GOT3 (cell line): ENCODE results near the gene NFKBIB.
"Not testable (repeated sequence)": the region's sequence is repeated elsewhere in the genome, so short reads cannot be mapped to it uniquely, and the experiment has no call there.

Experiments
- DNase-seq: peaks from one replicate; lab custom pipeline; 2025; ENCODE audit warnings: mixed read lengths; lab: John Stamatoyannopoulos, UW

Gene NFKBIB, protein sequence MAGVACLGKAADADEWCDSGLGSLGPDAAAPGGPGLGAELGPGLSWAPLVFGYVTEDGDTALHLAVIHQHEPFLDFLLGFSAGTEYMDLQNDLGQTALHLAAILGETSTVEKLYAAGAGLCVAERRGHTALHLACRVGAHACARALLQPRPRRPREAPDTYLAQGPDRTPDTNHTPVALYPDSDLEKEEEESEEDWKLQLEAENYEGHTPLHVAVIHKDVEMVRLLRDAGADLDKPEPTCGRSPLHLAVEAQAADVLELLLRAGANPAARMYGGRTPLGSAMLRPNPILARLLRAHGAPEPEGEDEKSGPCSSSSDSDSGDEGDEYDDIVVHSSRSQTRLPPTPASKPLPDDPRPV

DNA sequence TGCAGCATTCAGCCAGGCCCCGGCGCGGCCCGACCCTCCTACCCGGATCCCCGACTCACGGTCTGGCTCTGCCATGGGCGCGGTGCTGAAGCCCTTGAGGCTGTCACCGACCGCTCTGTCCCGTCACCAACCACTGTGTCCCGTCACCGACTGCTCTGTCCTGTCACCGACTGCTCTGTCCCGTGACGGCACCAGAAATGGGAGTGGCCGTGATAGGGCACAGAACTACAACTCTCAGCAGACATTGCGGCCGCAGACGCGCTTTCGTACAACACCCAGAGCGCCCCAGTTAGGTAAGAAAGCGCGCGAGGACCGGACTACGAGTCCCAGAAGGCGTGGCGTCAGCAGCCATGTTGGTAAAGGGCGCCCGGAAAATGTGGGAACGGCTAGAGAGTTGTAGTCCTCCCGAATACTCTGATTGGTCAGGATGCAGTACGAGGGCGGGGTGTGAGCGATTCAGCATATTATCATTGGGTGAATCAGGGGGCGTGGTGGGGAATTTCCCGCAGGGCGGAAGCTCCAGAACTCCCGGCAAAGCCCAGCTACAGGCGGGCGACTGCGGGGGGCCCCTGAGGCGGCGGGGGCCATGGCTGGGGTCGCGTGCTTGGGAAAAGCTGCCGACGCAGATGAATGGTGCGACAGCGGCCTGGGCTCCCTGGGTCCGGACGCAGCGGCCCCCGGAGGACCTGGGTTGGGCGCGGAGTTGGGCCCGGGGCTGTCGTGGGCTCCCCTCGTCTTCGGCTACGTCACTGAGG is at the start of gene NFKBIB, which contains the start of gene SIRT2:
Gene NFKBIB, plus strand, starts transcription at position 523 of the 755 bp plus-strand sequence. Its CDS starts 64 bp downstream, at position 587.
Gene SIRT2, minus strand, starts transcription at position 172 of the 755 bp plus-strand sequence. Its CDS starts 97 bp downstream, at position 75.
- peak; percentile 95 for DNase-seq

DNA sequence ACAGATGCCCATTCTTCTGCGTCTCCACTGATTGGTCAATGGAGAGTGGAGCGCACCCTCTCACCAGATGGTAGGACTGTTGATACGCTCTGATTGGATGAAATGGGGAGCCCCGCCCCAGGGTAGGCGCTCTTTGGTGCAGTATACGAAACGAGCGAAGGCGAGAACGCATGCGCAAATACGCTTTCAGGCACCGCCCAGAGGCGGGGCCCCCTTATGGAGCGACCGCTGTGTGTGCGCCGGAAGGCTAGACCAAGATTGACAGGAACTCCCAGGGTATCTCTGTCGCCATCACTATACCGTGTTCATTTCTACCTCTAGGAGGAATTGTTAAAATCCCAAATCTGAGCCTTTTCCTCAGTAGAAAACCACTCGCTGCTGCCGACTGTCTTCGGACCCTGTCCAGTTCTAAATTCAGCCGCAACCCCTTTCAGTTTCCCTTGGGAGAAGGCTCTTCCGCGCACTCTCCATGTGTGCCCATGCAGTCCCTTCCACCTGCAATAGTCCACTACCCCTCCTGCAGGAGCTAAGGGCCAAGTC is 49.3 kb upstream of the NFKBIB start:
- DNase-seq = no peak

DNA sequence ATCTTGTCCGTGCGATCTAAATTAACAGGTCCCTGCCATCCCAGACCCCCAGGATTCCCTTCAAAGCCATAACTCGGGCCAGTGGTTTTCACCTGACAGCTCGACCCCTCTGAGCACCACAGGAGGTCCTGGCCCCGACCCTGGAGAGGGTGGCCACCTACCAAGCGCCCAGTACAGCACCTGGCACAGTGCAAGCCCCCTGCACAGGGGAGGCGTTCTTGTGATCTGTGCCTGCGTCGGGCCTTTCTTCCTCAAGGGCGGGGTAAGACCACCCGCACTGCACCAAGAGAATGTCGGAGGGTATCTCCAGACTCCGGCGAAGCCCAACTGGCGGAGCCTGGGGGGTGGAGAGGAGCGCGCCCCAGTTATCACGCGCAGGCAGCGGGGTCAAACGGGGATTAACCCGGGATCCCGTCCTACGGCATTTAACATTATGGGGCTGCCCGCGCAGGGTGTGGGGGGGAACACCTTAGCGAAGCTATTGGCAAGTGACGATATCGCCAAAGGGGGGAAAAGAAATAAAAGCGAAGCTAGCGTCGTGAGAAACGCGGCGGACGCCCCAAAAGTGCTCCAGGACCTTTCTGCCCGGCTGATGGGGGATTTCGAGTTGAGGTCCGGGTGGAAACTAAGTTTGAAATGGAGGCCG is 48.7 kb upstream of the NFKBIB start:
- DNase-seq = no peak

DNA sequence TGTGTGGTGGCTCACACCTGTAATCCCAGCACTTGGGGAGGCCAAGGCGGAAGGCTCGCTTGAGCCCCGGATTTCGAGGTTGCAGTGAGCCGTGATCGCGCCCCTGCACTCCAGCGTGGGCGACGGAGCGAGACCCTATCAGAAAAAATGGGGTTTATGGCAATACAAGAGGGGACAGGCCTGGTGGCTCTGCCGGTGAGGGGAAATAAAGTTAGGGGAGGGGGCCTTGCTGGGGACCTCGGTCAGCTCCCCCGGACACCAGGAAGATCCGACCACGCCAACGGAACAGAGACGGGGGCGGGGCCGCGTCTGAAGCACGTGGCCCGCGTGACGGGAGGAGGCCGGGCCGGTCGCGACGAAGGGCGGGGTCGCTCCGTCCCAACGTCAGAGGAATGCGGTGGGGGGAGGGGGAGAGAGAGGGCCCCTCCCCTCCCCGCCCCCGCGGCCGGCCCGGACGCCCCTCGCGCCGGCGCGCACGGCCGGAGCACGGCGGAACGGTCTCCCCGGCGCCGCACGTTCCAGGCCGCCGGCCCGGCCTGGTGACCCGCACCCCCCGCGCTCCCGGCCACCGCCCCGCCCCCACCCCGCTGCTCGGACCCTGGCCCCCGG is 48.0 kb upstream of the NFKBIB start:
- DNase-seq = peak; percentile 63

DNA sequence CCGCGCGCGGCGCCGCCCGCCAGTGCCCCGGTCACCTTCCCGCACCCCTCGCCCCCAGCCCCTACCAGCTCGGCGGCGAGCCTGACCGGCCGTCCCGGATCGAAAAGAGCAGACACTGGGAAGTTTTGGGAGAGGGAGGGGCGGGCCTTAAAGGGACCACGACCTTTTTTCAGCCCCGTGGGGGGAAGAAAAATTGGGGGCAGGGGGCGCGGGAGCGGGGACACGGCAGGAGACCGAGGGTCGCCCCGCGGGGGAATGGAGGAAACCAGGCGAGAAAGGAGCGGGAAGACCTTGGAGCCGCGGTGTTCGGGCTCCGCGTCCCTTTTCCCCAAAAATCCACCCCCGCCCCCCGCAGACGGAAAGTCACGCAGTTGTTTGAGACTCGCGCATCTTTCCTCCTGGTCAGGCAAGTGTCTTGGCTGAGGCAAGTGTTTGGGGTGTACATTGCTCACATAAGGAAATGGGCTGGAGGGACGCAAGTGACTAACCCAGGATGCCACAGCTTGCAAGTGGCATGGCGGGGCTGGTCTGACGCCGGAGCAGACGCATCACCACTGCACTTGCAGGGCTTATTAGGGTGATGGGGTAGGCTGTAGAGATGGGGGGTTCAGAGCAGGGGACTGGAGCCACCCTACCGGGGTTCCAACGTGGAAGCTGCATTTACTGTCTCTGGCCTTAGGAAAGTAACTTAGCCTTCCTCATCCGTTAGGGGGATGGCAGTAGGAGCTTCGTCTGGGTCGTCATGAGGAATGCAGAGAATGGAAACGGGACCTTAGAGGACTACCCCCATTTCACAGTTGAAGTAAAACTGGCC is 47.3 kb upstream of the NFKBIB start:
- peak; percentile 36 for DNase-seq

DNA sequence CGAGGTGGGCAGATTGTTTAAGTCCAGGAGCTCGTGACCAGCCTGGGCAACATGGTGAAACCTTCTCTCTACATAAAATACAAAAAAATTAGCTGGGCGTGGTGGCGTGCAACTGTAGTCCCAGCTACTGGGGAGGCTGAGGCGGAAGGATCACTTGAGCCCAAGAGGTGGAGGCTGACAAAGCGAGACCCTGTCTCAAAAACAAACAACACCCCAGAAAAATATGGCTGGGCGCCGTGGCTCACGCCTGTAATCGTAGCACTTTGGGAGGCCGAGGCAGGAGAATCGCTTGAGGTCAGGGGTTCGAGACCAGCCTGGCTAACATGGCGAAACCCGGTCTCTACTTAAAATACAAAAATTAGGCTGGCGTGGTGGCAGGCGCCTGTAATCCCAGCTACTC is 46.6 kb upstream of the NFKBIB start:
- no peak for DNase-seq

DNA sequence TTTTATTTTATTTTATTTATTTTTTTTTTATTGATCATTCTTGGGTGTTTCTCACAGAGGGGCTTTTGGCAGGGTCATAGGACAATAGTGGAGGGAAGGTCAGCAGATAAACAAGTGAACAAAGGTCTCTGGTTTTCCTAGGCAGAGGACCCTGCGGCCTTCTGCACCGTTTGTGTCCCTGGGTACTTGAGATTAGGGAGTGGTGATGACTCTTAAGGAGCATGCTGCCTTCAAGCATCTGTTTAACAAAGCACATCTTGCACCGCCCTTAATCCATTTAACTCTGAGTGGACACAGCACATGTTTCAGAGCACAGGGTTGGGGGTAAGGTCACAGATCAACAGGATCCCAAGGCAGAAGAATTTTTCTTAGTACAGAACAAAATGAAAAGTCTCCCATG is 44.8 kb upstream of the NFKBIB start:
- not testable (repeated sequence) for DNase-seq

DNA sequence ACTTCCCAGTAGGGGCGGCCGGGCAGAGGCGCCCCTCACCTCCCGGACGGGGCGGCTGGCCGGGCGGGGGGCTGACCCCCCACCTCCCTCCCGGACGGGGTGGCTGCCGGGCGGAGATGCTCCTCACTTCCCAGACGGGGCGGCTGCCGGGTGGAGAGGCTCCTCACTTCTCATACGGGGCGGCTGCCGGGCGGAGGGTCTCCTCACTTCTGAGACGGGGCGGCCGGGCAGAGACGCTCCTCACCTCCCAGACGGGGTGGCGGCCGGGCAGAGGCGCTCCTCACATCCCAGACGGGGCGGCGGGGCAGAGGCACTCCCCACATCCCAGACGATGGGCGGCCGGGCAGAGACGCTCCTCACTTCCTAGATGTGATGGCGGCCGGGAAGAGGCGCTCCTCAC is 44.0 kb upstream of the NFKBIB start:
- not testable (repeated sequence) for DNase-seq

DNA sequence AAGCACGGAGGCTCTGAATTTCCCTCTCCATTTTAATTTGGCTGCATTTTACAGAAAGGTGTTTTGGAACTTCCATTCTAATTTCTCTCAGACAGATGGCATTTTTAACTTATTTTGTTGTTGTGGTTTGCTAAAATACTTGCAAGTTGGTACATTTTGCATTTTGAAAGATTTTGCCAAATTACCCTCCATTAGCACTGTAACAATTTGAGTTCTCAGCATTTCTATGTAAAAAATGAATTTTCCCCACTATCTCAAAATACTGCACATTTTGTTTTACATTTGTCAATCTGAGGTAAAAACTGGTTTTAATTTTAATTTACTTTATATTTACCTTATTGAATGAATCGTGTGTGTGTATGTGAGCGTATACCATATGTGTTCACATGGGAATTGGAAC is 43.0 kb upstream of the NFKBIB start:
- DNase-seq = no peak

DNA sequence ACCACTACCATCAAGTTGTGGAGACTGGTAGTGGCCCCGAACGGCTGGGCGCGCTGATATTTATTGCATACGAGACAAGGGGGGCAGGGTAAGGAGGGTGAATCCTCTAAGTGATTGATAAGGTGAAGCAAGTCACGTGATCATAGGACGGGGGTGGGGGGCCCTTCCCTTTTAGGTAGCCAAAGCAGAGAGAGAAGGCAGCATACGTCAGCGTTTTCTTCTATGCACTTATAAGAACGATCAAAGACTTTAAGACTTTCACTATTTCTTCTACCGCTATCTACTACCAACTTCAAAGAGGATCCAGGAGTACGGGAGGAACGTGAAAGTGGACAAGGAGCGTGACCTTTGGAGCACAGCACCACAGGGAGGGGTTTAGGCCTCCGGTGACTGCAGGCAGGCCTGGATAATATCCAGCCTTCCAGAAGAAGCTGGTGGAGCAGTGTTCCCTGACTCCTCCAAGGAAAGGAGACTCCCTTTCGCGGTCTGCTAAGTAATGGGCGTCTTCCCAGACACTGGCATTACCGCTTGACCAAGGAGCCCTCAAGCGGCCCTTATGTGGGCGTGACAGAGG is 40.1 kb upstream of the NFKBIB start:
- not testable (repeated sequence) for DNase-seq

DNA sequence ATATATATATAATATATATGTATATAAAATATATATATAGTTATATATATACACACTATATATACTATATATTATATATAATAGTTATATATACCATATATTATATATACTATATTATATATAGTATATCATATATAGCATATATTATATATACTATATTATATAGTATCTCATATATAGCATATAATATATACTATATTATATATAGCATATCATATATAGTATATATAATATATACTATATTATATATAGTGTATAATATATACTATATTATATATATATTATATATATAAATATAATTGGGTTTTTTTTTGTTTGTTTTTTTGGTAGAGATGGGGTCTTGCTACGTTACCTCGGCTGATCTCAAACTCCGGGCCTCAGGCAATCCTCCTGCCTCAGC is 38.4 kb upstream of the NFKBIB start:
- no peak for DNase-seq

DNA sequence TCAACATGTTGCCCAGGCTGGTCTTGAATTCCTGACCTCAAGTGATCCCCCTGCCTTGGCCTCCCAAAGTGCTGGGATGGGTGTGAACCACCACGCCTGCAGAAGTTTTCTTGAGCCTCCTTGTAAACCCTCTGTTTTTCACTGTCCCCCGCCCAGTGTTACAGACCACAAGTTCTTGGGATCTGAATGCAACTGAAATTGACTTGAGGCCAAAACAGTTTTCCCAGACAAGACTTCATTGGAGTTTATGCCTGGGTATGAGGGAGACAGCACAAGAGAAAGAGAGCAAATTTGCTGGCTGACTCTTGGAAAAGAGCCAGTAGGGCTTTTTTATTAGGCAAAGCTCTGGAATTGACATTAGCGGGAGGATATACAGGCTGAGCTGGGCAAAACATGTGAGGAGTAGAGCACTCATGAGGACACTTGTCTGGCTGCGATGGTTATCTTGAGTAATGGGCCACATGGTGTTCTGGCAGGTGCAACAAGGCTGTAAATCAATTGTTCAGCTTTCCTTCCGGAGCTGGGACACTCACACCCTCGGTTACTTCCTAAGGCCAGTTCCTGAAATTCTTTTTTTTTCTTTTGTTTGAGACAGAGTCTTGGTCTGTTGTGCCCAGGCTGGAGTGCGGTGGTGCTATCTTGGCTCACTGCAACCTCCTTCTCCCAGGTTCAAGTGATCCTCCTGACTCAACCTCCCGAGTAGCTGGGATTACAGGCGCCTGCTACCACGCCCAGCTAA is 37.3 kb upstream of the NFKBIB start:
- DNase-seq = no peak

DNA sequence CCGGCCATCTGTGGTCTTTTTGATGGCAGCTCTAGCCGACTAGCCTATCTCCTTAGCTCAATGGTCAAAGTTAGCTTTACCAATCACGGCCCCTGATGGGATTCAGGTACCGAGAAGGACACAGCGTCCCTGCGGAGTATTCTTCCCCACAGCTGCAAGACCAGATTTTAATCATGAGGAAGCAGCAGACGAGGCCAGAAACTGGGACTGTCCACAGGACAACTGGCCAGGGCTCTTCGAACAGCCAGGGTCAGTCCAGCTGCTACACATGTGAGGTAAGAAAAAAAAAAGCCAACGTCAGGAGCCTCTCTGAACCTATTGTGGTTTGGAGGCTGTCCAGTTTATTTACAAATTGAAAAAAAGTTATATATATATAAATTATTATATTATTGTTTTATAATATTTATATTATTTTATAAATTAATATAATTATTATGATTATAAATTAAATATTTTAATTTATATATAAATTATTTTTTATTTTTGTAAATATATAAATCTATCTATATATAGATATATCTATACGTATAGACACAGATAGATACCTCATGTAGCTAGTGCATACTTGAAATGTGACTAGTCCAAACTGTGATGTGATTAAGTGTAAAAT is 32.5 kb upstream of the NFKBIB start:
- no peak for DNase-seq

DNA sequence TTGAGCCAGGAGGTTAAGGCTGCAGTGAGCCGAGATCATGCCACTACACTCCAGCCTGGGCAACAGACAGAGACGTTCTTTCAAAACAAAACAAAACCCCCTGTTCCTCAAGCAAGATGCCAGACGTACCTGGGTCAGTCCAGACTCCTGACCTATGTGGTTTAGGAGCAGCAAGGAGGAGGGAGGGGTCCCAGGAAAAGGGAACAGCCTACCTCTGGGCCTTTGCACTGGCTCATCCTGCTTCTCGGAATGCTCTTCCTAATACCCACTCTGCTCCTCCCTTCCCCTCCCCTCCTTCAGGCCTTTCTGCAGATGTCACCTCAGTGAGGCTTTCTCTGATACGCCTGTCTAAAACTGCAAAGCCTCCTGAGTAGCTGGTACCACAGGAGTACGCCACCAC is 31.2 kb upstream of the NFKBIB start:
- DNase-seq = no peak

DNA sequence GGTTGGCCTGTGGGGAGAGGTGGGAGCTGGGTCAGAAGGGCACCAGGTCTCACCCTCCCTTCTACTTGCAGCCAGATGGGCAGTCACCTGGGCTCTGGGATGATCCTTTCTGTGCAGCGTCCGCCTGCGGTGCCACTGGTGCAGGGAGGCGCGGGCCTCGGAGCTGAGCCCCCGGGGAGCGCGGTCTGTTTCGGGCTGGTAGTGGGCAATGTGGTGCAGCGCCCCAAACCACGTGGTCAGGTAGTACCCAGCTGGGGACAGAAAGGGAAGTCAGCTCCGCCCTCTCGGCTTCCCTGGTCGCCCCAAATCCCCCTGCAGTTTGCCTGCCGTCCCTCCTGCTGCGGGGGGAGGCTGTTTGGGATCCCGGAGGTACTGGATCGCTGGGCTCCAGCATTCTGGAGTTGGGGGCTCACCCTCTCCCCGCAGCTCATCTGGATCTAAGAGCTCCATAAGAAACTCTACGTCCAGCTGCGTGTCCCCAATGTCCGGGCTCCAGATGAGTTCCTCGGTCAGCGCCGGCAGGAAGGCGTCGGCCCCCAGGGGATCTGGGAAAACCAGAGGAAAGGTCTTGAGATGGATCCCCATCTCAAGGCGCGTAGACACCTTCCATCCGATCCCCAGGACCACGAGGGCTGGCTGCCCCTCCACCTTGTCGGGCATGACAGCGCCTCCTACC is 30.5 kb upstream of the NFKBIB start:
- DNase-seq = no peak

DNA sequence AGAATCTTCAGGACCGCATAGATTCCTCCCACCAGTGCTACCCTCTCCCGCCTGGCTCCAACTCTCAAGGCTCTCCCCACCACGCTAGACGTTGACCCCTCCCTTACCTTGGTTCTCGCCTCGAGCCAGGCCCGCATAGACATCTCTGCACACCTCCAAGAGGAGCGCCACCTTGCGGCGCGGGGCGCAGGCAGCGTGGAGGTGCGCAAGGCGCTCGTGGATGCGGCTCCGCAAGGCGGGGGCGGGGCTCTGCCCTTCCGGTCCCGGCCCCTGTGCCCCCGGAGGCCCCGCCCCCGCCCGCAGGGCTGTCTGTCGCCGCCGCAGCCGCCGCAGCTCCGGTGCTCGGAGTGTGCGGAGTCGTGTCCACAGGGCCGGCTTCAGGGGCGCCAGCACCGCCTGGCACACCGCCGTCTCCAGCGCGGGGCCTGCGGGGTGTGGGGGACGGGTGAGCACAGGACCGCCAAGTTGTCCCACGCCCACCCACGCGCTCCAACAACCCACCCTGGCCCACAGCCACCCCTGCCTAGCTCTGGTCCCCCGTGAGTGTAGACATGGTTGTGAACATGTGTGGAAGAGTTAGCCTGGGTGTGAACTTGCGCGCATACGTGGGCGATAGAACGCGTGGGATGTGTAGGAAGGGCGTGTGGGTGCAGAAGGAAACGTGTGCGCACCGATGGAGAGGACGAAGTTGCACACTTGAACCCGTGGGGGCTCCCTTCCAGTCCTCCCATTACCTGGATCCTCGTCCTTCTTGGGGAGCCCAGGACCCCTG is 29.7 kb upstream of the NFKBIB start:
- DNase-seq = peak; percentile 47

DNA sequence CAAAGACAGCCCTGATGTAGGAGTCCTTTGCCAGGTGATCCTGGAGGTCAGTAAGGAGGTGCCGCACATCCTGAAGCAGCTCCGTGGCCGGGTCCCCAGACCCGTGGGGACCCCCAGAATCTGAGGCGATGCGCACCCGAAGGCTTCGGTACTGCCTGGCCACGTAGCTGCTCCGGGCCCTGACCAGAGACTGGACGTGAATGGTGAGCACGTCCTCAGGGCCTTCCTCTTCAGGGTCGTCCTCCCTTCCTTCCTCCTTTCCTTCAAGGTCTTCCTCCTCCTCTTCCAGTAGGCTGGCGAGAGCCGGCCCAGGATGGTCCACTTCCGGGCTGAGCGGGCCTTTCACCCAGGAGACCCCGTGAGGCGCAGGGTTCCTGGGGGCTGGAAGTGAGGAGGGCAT is 29.2 kb upstream of the NFKBIB start:
- DNase-seq = no peak

DNA sequence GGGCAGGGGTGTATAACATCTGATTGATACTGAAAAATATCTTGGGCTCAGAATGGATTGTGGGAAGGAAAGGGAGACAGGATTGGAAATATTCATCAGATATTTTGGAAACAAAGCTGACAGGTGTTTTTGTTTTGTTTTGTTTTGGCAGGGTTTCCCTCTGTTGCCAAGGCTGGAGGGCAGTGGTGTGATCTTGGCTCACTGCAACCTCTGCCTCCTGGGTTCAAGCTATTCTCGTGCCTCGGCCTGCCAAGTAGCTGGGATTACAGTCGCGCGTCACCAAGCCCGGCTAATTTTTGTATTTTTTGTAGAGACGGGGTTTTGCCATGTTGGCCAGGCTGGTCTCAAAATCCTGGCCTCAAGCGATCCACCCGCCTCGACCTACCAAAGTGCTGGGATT is 26.4 kb upstream of the NFKBIB start:
- DNase-seq = not testable (repeated sequence)
